OCI-M1 (cell line): Measurements from ENCODE around the gene SLC12A7.

Experiments used
- DNase-seq: peaks from one replicate; lab custom pipeline; 2025; lab: John Stamatoyannopoulos, UW

Gene SLC12A7

GRCh38 chr5:1050423-1051365, 61.2 kb downstream of the SLC12A7 start:
- no peak for DNase-seq

DNA sequence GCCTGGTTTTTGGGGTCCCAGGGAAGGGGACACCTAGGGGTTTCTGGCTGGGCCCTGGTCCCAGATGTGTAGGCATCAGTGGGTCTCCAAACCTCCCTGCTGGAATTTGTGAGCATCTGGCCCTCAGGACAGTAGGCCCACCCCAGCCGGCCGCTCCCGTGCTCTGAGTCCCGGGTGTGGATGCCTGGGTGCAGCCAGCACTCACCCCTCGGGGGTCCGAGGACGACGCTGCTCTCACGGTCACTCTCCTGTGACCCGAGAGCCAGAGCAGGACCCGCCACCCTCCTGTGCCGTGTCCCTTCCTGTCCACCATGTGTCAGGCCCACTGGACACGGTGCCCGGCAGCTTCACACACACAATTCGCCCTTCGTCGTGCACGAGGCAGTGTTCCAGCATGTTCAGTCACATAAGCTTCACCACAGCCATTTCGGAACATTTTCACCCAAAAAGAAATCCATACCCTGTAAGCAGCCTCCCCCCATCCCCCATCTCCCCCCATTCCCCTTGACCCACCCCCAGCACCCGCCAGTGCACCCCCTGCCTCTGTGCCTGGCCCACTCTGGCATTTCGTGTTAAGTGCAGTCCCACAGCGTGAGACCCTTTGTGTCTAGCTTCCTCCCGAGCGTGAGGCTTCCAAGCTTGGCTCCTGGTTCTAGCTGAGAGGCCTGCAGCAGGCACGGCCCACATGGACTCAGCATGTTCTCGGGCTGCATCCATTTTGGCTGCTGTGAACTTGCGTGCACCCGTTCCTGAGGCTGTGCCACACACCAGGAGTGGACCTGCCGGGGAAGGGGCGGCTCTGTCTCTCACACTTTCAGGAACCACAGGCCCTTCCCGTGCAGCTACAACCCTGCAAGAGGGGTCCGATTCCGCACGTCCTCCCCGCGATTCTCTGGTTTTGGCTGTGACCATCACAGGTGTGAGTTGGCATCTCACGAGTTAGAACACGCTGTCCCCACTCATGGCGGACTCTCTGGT, 62.7 kb downstream of the SLC12A7 start:
- no peak for DNase-seq

GRCh38 chr5:1048162-1048721, 63.6 kb downstream of the SLC12A7 start:
- DNase-seq: no peak

- DNase-seq: no peak
Observed at GRCh38 chr5:1047332-1047965, 64.4 kb downstream of the SLC12A7 start.

- DNase-seq: no peak
Observed at GRCh38 chr5:1045960-1046560, 65.8 kb downstream of the SLC12A7 start.

DNA sequence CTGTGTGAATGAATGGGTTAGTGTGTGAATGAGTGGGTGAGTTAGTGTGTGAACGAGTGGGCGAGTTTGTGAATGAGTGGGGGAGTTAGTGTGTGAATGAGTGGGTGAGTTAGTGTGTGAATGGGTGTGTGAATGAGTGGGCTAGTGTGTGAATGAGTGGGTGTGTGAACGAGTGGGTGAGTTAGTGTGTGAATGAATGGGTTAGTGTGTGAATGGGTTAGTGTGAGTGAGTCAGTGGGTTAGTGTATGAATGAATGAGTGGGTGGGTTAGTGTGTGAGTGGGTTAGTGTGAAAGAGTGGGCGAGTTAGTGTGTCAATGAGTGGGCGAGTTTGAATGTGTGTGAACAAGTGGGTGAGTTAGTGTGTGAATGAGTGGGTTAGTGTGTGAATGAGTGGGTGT, 67.7 kb downstream of the SLC12A7 start:
- no peak for DNase-seq

GRCh38 chr5:1043327-1043726, 68.5 kb downstream of the SLC12A7 start:
- DNase-seq: no peak

DNA sequence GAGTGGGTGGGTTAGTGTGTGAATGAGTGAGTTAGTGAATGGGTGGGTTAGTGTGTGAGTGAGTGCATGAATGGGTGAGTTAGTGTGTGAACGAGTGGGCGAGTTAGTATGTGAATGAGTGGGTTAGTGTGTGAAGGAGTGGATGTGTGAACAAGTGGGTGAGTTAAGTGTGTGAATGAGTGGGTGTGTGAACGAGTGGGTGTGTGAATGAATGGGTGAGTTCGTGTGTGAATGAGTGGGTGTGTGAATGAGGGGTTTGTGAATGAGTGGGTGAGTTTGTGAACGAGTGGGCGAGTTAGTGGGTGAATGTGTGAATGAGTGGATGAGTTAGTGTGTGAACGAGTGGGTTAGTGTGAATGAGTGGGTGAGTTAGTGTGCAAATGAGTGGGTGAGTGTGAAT, 69.2 kb downstream of the SLC12A7 start:
- DNase-seq: no peak

DNA sequence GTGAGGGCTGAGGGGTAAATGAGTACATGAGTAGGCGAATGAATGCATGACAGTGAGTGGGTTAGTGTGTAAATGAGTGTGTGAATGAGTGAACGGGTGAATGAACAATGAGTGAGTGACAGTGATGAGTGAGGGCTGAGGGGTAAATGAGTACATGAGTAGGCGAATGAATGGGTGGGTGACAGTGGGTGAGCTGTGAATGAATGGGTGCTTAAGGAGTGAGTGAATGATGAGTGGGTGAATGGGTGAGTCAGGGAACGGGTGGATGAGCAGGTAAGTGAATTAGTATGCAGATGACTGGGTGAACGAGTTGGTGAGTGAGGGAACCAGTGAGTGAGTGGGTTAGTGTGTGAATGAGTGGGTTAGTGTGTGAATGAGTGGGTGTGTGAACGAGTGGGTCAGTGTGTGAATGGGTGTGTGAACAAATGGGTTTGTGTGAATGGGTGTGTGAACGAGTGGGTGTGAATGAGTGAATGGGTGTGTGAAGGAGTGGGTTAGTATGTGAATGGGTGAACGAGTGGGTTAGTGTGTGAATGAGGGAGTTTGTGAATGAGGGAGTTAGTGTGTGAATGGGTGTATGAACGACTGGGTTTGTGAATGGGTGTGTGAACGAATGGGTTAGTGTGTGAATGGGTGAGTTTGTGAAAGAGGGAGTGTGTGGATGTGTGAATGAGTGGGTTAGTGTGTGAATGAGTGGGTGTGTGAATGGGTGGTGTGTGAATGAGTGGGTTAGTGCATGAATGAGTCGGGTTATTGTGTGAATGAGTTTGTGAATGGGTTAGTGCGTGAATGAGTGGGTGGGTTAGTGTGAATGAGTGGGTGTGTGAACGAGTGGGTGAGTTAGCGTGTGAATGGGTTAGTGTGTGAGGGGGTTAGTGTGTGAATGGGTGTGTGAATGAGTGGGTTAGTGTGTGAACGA, 70.4 kb downstream of the SLC12A7 start:
- no peak for DNase-seq

DNA sequence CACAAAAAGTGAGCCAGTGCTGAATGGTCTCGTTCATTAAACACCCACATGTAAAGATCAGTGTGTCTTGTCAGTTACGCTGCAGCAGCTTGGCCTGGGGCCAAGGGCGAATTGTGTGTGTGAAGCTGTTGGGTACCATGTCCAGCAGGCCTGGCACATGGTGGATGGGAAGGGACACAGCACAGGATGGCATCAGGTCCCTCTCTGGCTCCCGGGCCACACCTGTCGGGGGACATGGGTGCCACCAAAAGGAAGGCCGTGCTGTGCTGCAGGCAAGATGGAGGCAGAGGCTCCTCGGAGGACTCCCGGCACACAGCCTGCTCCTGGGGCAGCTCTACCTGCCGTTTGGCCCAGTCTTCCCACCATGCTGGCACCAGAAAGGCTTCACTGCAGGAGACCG, 71.3 kb downstream of the SLC12A7 start:
- no peak for DNase-seq

- DNase-seq: no peak
Observed at GRCh38 chr5:1039706-1040260, 72.1 kb downstream of the SLC12A7 start.

DNA sequence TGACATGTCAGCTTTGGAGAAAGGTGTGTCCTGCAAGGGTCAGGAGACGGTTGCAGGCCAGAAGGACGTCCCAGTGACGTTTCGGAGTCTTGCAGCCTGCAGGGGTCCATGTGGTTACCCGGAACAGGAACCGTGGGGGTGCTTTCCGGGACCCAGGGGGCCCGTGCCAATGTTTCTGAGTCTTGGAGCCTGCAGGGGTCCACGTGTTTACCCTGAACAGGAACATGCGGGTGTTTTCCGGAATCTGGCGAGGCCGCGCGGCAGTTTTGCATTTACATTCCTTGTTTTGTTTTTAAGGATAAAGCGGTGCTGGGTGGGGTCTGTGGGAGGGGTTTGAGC, 72.7 kb downstream of the SLC12A7 start:
- DNase-seq: no peak

GRCh38 chr5:1038417-1039209, 73.2 kb downstream of the SLC12A7 start:
- no peak for DNase-seq

GRCh38 chr5:1037671-1038416, 74.0 kb downstream of the SLC12A7 start:
- no peak for DNase-seq

DNA sequence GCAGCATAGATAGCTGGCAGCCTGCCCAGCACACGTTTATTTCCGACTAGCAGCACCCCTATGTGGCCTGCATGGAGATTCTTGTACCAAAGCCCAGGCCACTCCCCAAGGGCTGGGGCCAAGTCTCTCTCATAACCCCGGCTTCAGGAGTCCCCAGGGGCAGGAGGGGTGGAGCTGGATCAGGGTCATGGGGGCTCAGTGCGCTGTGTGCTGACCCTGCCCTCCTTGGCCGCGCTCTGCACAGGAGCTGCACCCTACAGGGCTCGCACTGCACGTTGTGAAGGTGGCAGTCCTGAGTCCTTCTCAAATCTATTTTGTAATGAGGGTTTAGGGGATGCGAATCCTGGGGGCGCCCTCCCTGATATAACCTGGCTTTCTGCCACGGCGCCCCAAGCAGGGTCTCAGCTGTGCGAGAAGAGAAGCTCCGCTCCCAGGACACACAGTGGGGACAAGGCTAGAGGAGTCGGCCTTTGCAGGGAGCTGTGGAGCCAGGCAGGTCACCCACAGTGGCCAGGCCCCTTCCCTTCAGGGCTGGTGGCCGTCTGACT, 74.7 kb downstream of the SLC12A7 start:
- DNase-seq: no peak

GRCh38 chr5:1036504-1037122, 75.2 kb downstream of the SLC12A7 start:
- DNase-seq: no peak

GRCh38 chr5:1035421-1036405, 76.2 kb downstream of the SLC12A7 start:
- DNase-seq: no peak
